Peyer's patch (tissue), 4 donors: Measurements from ENCODE around the gene SLC26A5. TPM values are rescaled to one million over a fixed set of nuclear protein-coding genes. Genes with fewer than 3 reads are reported as not detected.

ENCODE experiments used
- DNase-seq, 3 donors: peaks; one replicate each; pipeline ENCODE4 v3.0.0-alpha.2; 2017 to 2019
- H3K27ac ChIP-seq, 4 donors: fragments of 200-600 bp; sonication (generic); one replicate each; pipeline ENCODE4 v1.5.1; 2016 to 2019
- H3K27me3 ChIP-seq, 2 donors: fragments of 200-600 bp; sonication (generic); one replicate each; pipeline ENCODE4 v1.5.1; 2019
- H3K36me3 ChIP-seq, 3 donors: fragments of 200-600 bp; sonication (generic); one replicate each; pipeline ENCODE4 v1.5.1; 2016 to 2019
- H3K4me1 ChIP-seq, 4 donors: fragments of 200-600 bp; sonication (generic); one replicate each; pipeline ENCODE4 v1.5.1; 2016 to 2019
- H3K4me3 ChIP-seq, 4 donors: fragments of 200-600 bp; sonication (generic); 1 replicate in 3 of 4; 2 replicates in 1 of 4; pipeline ENCODE4 v1.5.1; 2016 to 2019; ENCODE audit warnings: mild to moderate bottlenecking in 1 of 4
- H3K9me3 ChIP-seq, 4 donors: fragments of 200-600 bp; sonication (generic); one replicate each; pipeline ENCODE4 v1.5.1; 2016 to 2019; ENCODE audit warnings: mild to moderate bottlenecking in 1 of 4
- CTCF ChIP-seq, 6 experiments: fragments of 450-650 bp in 4 of 6; fragments of 200-600 bp in 2 of 6; sonication (generic) in 1 of 6; IDR thresholded peaks; one replicate each; pipeline ENCODE4 v1.5.1; 2017 to 2019; ENCODE audit warnings: antibody characterized with exemption in 6 of 6, mild to moderate bottlenecking in 3 of 6, moderate library complexity in 1 of 6
- POLR2A ChIP-seq, 2 donors: fragments of 450-650 bp; IDR thresholded peaks; one replicate each; pipeline ENCODE4 v1.5.1; 2017; ENCODE audit warnings: antibody characterized with exemption in 2 of 2, mild to moderate bottlenecking in 2 of 2, moderate library complexity in 2 of 2
- total RNA-seq, 4 donors: library from RNA; depleted of rRNA; stranded (reverse); fragments of >200 nt; gene quantifications; one replicate each; pipeline ENCODE4 v1.1.0, GENCODE V29; 2016

The SLC26A5 gene
- total RNA-seq, 4 donors from 2014 or later: 0.54 TPM; not detected in 3

GRCh38 chr7:103394566-103394965 is 51.4 kb downstream of the SLC26A5 start:
- H3K4me1 ChIP-seq: no peaks in the 10 kb centered on the region
- H3K9me3 ChIP-seq: no peaks in the 10 kb centered on the region
- H3K27me3 ChIP-seq: no peaks in the 10 kb centered on the region
- DNase-seq: no peak
- TF ChIP-seq POLR2A (IDR thresholded peaks at IDR 0.05): no peak
- TF ChIP-seq CTCF (IDR thresholded peaks at IDR 0.05): no peak
- no peak overlapping the region for H3K4me3 ChIP-seq
- no peaks in the 10 kb centered on the region for H3K36me3 ChIP-seq
- H3K27ac ChIP-seq: no peak overlapping the region

- no peak overlapping the region for H3K4me3 ChIP-seq
- H3K36me3 ChIP-seq: no peaks in the 10 kb centered on the region
- TF ChIP-seq CTCF (IDR thresholded peaks at IDR 0.05) (no peak), POLR2A (IDR thresholded peaks at IDR 0.05) (no peak)
- no peaks in the 10 kb centered on the region for H3K9me3 ChIP-seq
- no peak for DNase-seq
- no peaks in the 10 kb centered on the region for H3K4me1 ChIP-seq
- no peaks in the 10 kb centered on the region for H3K27me3 ChIP-seq
- H3K27ac ChIP-seq: no peak overlapping the region
These were observed 54.0 kb downstream of the SLC26A5 start for GRCh38 chr7:103391976-103392375.

- H3K9me3 ChIP-seq: no peaks in the 10 kb centered on the region
- no peak for DNase-seq
- no peak overlapping the region for H3K4me3 ChIP-seq
- TF ChIP-seq POLR2A (IDR thresholded peaks at IDR 0.05) (no peak), CTCF (IDR thresholded peaks at IDR 0.05) (no peak)
- H3K27me3 ChIP-seq: no peaks in the 10 kb centered on the region
- no peaks in the 10 kb centered on the region for H3K36me3 ChIP-seq
- no peak overlapping the region for H3K27ac ChIP-seq
- no peaks in the 10 kb centered on the region for H3K4me1 ChIP-seq
These were observed 54.9 kb downstream of the SLC26A5 start for GRCh38 chr7:103391150-103391549.

- H3K9me3 ChIP-seq: no peaks in the 10 kb centered on the region
- H3K36me3 ChIP-seq: no peaks in the 10 kb centered on the region
- no peaks in the 10 kb centered on the region for H3K27me3 ChIP-seq
- H3K4me3 ChIP-seq: no peak overlapping the region
- TF ChIP-seq CTCF (IDR thresholded peaks at IDR 0.05): no peak
- TF ChIP-seq POLR2A (IDR thresholded peaks at IDR 0.05): no peak
- DNase-seq: no peak
- no peaks in the 10 kb centered on the region for H3K4me1 ChIP-seq
- H3K27ac ChIP-seq: no peak overlapping the region
These were observed 56.7 kb downstream of the SLC26A5 start for GRCh38 chr7:103389263-103389662.

- H3K4me3 ChIP-seq: no peak overlapping the region
- H3K27ac ChIP-seq: no peak overlapping the region
- no peak for DNase-seq
- no peaks in the 10 kb centered on the region for H3K27me3 ChIP-seq
- H3K4me1 ChIP-seq: no peaks in the 10 kb centered on the region
- no peaks in the 10 kb centered on the region for H3K9me3 ChIP-seq
- TF ChIP-seq POLR2A (IDR thresholded peaks at IDR 0.05) (no peak), CTCF (IDR thresholded peaks at IDR 0.05) (no peak)
- H3K36me3 ChIP-seq: no peaks in the 10 kb centered on the region
These were observed 57.4 kb downstream of the SLC26A5 start for GRCh38 chr7:103388469-103389140.

GRCh38 chr7:103387242-103387641 is 58.8 kb downstream of the SLC26A5 start:
- H3K9me3 ChIP-seq: no peaks in the 10 kb centered on the region
- H3K27me3 ChIP-seq: no peaks in the 10 kb centered on the region
- H3K4me3 ChIP-seq: no peak overlapping the region
- no peak overlapping the region for H3K27ac ChIP-seq
- TF ChIP-seq POLR2A (IDR thresholded peaks at IDR 0.05): no peak
- TF ChIP-seq CTCF (IDR thresholded peaks at IDR 0.05): no peak
- H3K36me3 ChIP-seq: no peaks in the 10 kb centered on the region
- no peak for DNase-seq
- no peaks in the 10 kb centered on the region for H3K4me1 ChIP-seq
